ENCODE data around the gene MBD6. TPM values are rescaled to one million over a fixed set of nuclear protein-coding genes. Genes with fewer than 3 reads are reported as not detected.

The MBD6 gene
- total RNA-seq, 1 donor from 2014 or later, result 118 TPM

DNA sequence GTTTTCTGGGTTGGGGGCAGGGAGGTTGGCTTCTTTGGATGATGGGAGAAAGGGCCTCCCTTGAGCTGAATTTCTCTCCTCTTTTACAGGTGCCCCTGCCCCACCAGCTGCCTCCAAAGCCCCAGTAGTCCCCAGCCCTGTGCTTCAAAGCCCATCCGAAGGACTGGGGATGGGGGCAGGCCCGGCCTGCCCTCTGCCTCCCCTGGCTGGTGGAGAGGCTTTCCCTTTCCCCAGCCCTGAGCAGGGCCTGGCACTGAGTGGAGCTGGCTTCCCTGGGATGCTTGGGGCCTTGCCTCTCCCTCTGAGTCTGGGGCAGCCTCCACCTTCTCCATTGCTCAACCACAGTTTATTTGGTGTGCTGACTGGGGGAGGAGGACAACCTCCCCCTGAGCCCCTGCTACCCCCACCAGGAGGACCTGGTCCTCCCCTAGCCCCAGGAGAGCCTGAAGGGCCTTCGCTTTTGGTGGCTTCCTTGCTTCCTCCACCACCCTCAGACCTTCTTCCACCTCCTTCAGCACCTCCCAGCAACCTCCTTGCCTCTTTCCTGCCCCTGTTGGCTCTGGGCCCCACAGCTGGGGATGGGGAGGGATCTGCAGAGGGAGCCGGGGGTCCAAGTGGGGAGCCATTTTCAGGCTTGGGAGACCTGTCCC, 4.0 kb downstream of the MBD6 start:
- Mint-ChIP-seq H3K4me3 (no peak overlapping the region), H3K27ac (no peak overlapping the region), H3K4me1 (peaks cover 26% of the 10 kb centered on the region), H3K9me3 (no peaks in the 10 kb centered on the region), H3K27me3 (ENCODE audit: low read depth) (no peaks in the 10 kb centered on the region), H3K36me3 (peaks cover 8% of the 10 kb centered on the region)
- no peak for TF ChIP-seq CTCF (IDR thresholded peaks at IDR 0.05; ENCODE audit: unreplicated experiment)
- DNase-seq (ENCODE audit: low spot score in 2 of 2, unreplicated experiment in 2 of 2), result no peak

GRCh38 chr12:57527184-57527583, 4.6 kb downstream of the MBD6 start:
- Mint-ChIP-seq H3K9me3 (no peaks in the 10 kb centered on the region), H3K27ac (peak overlapping the region; percentile 30), H3K4me1 (peaks cover 20% of the 10 kb centered on the region), H3K36me3 (peaks cover 8% of the 10 kb centered on the region), H3K4me3 (no peak overlapping the region), H3K27me3 (ENCODE audit: low read depth) (no peaks in the 10 kb centered on the region)
- no peak for DNase-seq (ENCODE audit: low spot score in 2 of 2, unreplicated experiment in 2 of 2)
- no peak for TF ChIP-seq CTCF (IDR thresholded peaks at IDR 0.05; ENCODE audit: unreplicated experiment)

DNA sequence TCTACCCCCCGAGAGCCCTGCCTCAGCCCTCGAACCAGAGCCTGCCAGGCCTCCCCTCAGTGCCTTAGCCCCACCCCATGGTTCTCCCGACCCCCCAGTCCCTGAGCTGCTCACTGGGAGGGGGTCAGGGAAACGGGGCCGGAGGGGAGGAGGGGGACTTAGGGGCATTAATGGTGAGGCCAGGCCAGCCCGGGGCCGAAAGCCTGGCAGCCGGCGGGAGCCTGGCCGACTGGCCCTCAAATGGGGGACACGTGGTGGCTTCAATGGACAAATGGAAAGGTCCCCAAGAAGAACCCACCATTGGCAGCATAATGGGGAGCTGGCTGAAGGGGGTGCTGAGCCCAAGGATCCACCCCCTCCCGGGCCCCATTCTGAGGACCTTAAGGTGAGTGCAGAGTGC, 5.6 kb downstream of the MBD6 start:
- H3K4me3 Mint-ChIP-seq, result no peak overlapping the region
- H3K27me3 Mint-ChIP-seq (ENCODE audit: low read depth), result no peaks in the 10 kb centered on the region
- H3K9me3 Mint-ChIP-seq, result no peaks in the 10 kb centered on the region
- H3K27ac Mint-ChIP-seq, result no peak overlapping the region
- no peak for TF ChIP-seq CTCF (IDR thresholded peaks at IDR 0.05; ENCODE audit: unreplicated experiment)
- DNase-seq (ENCODE audit: low spot score in 2 of 2, unreplicated experiment in 2 of 2), result no peak
- H3K36me3 Mint-ChIP-seq, result peaks cover 13% of the 10 kb centered on the region
- H3K4me1 Mint-ChIP-seq, result peaks cover 19% of the 10 kb centered on the region

GRCh38 chr12:57528831-57529555, 6.4 kb downstream of the MBD6 start:
- no peaks in the 10 kb centered on the region for H3K27me3 Mint-ChIP-seq (ENCODE audit: low read depth)
- no peaks in the 10 kb centered on the region for H3K9me3 Mint-ChIP-seq
- peaks cover 15% of the 10 kb centered on the region for H3K36me3 Mint-ChIP-seq
- no peak for DNase-seq (ENCODE audit: low spot score in 2 of 2, unreplicated experiment in 2 of 2)
- TF ChIP-seq CTCF (IDR thresholded peaks at IDR 0.05; ENCODE audit: unreplicated experiment), result no peak
- H3K4me3 Mint-ChIP-seq, result no peak overlapping the region
- peaks cover 11% of the 10 kb centered on the region for H3K4me1 Mint-ChIP-seq
- H3K27ac Mint-ChIP-seq, result peak overlapping the region; percentile 25

DNA sequence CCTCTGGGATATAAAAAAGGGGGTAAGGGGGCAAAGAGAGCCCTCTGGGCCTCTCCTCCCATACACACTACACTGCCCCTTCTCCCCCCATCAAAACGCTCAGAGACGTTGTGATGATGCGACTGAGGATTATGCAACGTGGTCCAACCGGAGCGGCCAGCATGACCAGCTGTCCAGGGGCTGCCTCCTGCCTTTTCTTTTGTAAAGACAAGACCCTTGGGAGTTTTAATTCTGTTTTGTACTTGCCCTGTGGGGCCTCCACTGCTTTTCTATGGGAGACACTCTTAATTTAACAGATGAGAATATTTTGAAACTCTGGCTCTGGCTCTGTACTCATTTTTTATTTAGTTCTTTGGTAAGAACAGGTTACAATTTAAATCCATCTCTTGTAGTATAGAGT, 7.2 kb downstream of the MBD6 start:
- Mint-ChIP-seq H3K27me3 (ENCODE audit: low read depth) (no peaks in the 10 kb centered on the region), H3K4me1 (peaks cover 3% of the 10 kb centered on the region), H3K9me3 (no peaks in the 10 kb centered on the region), H3K4me3 (no peak overlapping the region), H3K27ac (peak overlapping the region; percentile 13), H3K36me3 (peaks cover 20% of the 10 kb centered on the region)
- TF ChIP-seq CTCF (IDR thresholded peaks at IDR 0.05; ENCODE audit: unreplicated experiment), result no peak
- DNase-seq (ENCODE audit: low spot score in 2 of 2, unreplicated experiment in 2 of 2), result no peak

All from mesothelial cell of epicardium (in vitro differentiated cells).